Loucy (cell line): ENCODE measurements around the gene MACROH2A2.

ENCODE experiments used
- EZH2phosphoT487 ChIP-seq: fragments of 200-600 bp; IDR thresholded peaks from 2 replicates; pipeline ENCODE4 v1.6.1; 2018; ENCODE audit warnings: antibody characterized with exemption, mild to moderate bottlenecking, moderate library complexity, borderline replicate concordance
- TF ChIP-seq, protein P1 (sequence below): fragments of 200-600 bp; sonication (generic); conservative IDR thresholded peaks from 2 replicates; pipeline ENCODE4 v1.5.1; 2014; ENCODE audit warnings: mild to moderate bottlenecking, antibody characterized with exemption, low read length

DNA sequence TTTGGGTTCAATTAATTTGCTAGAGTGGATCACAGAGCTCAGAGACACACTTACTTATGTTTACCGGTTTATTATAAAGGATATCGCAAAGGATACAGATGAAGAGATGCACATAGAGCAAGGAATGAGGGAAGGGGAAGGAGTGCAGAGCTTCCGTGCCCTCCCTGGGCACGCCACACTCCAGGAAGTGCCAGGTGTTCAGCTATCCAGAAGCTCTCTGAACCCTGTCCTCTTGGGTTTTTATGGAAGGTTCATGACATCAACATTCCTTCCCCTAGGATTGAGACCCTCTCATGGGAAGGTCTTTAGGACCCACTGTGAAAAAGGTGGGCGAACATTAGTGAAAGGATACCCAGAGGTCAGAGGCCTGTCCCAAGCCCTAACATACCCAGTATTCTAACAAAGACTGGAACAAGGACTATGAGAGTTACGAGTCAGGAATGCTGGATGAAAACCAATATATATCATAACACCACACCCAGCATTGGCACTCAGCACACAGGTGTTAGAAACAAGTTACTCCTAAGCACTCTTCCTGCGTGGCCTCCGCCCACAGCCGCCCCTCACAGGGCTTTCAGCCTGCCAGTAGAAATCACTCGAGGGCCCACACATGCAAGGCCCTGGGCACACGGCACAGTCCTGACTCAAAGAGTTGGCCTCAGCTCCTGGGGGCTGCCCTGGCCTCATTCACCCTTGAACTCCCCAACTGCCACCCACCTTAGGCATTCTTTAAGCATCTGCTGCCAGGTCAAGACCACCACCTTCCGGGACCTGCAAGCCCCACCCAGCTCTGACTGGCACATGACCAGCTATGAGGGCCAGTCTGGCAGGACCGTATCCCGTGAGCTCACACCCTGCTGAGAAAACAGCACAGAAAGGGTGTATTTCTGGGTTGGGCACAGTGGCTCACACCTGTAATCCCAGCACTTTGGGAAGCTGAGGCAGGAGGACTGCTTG is 85.6 kb downstream of the MACROH2A2 start:
- TF ChIP-seq, protein P1, sequence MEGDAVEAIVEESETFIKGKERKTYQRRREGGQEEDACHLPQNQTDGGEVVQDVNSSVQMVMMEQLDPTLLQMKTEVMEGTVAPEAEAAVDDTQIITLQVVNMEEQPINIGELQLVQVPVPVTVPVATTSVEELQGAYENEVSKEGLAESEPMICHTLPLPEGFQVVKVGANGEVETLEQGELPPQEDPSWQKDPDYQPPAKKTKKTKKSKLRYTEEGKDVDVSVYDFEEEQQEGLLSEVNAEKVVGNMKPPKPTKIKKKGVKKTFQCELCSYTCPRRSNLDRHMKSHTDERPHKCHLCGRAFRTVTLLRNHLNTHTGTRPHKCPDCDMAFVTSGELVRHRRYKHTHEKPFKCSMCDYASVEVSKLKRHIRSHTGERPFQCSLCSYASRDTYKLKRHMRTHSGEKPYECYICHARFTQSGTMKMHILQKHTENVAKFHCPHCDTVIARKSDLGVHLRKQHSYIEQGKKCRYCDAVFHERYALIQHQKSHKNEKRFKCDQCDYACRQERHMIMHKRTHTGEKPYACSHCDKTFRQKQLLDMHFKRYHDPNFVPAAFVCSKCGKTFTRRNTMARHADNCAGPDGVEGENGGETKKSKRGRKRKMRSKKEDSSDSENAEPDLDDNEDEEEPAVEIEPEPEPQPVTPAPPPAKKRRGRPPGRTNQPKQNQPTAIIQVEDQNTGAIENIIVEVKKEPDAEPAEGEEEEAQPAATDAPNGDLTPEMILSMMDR = no peak
- no peak for TF ChIP-seq EZH2phosphoT487
